Pancreas (tissue), 10 donors: Measurements from ENCODE around the gene DYNLT1. TPM values are rescaled to one million over a fixed set of nuclear protein-coding genes. Genes with fewer than 3 reads are reported as not detected.
A peak's percentile ranks its signal among the peaks of the same experiment; 100 is the strongest.

Source experiments
- ATAC-seq, 4 donors: fragments of 200-7000 bp; cut with Tn5 transposase; one replicate each; pipeline versions ENCODE4 v1.8.0 to v1.9.1; 2020; ENCODE audit warnings: mild to moderate bottlenecking in 4 of 4, moderate library complexity in 4 of 4
- DNase-seq, 6 donors: peaks; one replicate each; pipeline ENCODE4 v3.0.0-alpha.2; 2020
- FAIRE-seq: peaks from 2 replicates; lab custom pipeline; 2012; peaks lifted over from hg19 to GRCh38; lab: Jason Lieb, UNC
- H3K27ac ChIP-seq, 4 donors: fragments of 200-600 bp; sonication (generic); 1 replicate in 3 of 4; 2 replicates in 1 of 4; pipeline versions ENCODE4 v1.5.0 to v1.8.0; 2020
- H3K27me3 ChIP-seq, 4 donors: fragments of 200-600 bp; one replicate each; pipeline ENCODE4 v1.8.0; 2021
- H3K36me3 ChIP-seq, 3 donors: fragments of 200-600 bp; sonication (generic) in 1 of 3; one replicate each; pipeline versions ENCODE4 v1.5.0 to v1.8.0; 2020 to 2021
- H3K4me1 ChIP-seq, 3 donors: fragments of 200-600 bp; one replicate each; pipeline ENCODE4 v1.8.0; 2021
- H3K4me3 ChIP-seq, 4 donors: fragments of 200-600 bp; sonication (generic) in 2 of 4; one replicate each; pipeline versions ENCODE4 v1.5.0 to v1.8.0; 2020 to 2021
- H3K9me3 ChIP-seq, 4 donors: fragments of 200-600 bp; one replicate each; pipeline ENCODE4 v1.8.0; 2021
- CTCF ChIP-seq, 4 donors: fragments of 200-600 bp; sonication (generic) in 3 of 4; IDR thresholded peaks; one replicate each; pipeline versions ENCODE4 v1.5.0 to v1.8.0; 2021; ENCODE audit warnings: antibody characterized with exemption in 4 of 4
- WGBS, 2 donors: extraction: QIAGEN DNeasy Blood & Tissue Kit; methylation state at CpG; one replicate each; pipeline ENCODE4 v1.1.7; 2013; 5-methylcytosine and 5-hydroxymethylcytosine counted together
- intact Hi-C, 3 donors: fragments of 100-400 bp; cut with DNase I; formaldehyde crosslinking; loops; one replicate each; pipeline versions ENCODE4 v1.11.1 to v1.14.2; 2022
- polyA plus RNA-seq, 2 donors: library from polyadenylated mRNA; stranded (reverse); fragments of 200-250 nt; gene quantifications; one replicate each; pipeline ENCODE4 v1.2.3, GENCODE V29; 2013
- total RNA-seq, 6 donors: library from RNA; stranded (reverse); fragmentation: NEBNext Ultra II Directional in 4 of 6; extraction: Animal tissue kit (Norgen Biotek cat#: 25700) in 4 of 6; gene quantifications; one replicate each; pipeline versions ENCODE4 v1.2.1 to v1.2.4, GENCODE V29; 2021 to 2023
- donor health status: healthy with polysubstance abuse.
- donor health status: DM: no; HTN: no; CAD: no; lungs with moderate emphysema.
- donor health status: DM: no; HTN: no; CAD: no.
- donor health status: control.
- donor health status: control.
- donor health status: Bipolar disorder and iron deficiency.
- donor health status: DM: yes; HTN: yes; CAD: no.
- donor health status: DM: no; HTN: no; CAD: no.
- donor health status: DM: no; HTN: no; CAD: no.
- donor health status: DM: yes; HTN: yes; CAD: no.

DYNLT1 gene
- total and polyA plus RNA-seq, 8 donors = 19.0 to 80.9 (median 36.8) TPM

GRCh38 chr6:158631678-158632537 lies 12.6 kb downstream of the DYNLT1 start:
- 67 to 71% methylated on average over 19 of the region's 19 CpGs for WGBS, 2 donors
- peak; percentile 46 to 79 (median 61) for ATAC-seq
- intact Hi-C loops = no loop called here
- Histone ChIP-seq H3K9me3 (no peaks in the 10 kb centered on the region), H3K27ac (peak overlapping the region in 2 of 4 donors; percentile 48 to 57), H3K4me3 (no peak overlapping the region), H3K4me1 (peaks cover 4 to 9% (median 9%) of the 10 kb centered on the region in 3 donors), H3K27me3 (no peaks in the 10 kb centered on the region), H3K36me3 (peaks cover 2 to 26% (median 3%) of the 10 kb centered on the region in 3 donors)
- no peak for FAIRE-seq
- DNase-seq = peak in 1 of 6 donors; percentile 54
- no peak for TF ChIP-seq CTCF (IDR thresholded peaks at IDR 0.05)

- Histone ChIP-seq H3K4me1 (peaks cover 4 to 9% (median 9%) of the 10 kb centered on the region in 3 donors), H3K27me3 (no peaks in the 10 kb centered on the region), H3K9me3 (no peaks in the 10 kb centered on the region), H3K27ac (peak overlapping the region in 1 of 4 donors; percentile 57), H3K36me3 (peaks cover 2 to 31% (median 3%) of the 10 kb centered on the region in 3 donors), H3K4me3 (no peak overlapping the region)
- ATAC-seq = peak in 2 of 4 donors; percentile 16 to 48
- intact Hi-C loops = no loop called here
- TF ChIP-seq CTCF (IDR thresholded peaks at IDR 0.05) = no peak
- FAIRE-seq = no peak
- peak in 1 of 6 donors; percentile 77 for DNase-seq
- WGBS, 2 donors = 71 to 75% methylated on average over 19 of the region's 19 CpGs
Observed at GRCh38 chr6:158630938-158631616, 13.5 kb downstream of the DYNLT1 start.

GRCh38 chr6:158629367-158630221 lies 14.9 kb downstream of the DYNLT1 start:
- H3K9me3 ChIP-seq = no peaks in the 10 kb centered on the region
- H3K4me3 ChIP-seq = no peak overlapping the region
- no peak for FAIRE-seq
- peaks cover 2 to 42% (median 3%) of the 10 kb centered on the region in 3 donors for H3K36me3 ChIP-seq
- intact Hi-C loops = no loop called here
- TF ChIP-seq CTCF (IDR thresholded peaks at IDR 0.05) = no peak
- peak overlapping the region in 1 of 4 donors; percentile 22 for H3K27ac ChIP-seq
- no peaks in the 10 kb centered on the region for H3K27me3 ChIP-seq
- DNase-seq = peak in 4 of 6 donors; percentile 38 to 52 (median 44)
- 62 to 64% methylated on average over 20 of the region's 20 CpGs for whole genome bisulfite sequencing, 2 donors
- peaks cover 4 to 9% (median 9%) of the 10 kb centered on the region in 3 donors for H3K4me1 ChIP-seq
- peak; percentile 65 to 81 (median 72) for ATAC-seq

- peak in 2 of 4 donors; percentile 9 to 20 for ATAC-seq
- H3K27ac ChIP-seq = no peak overlapping the region
- H3K4me1 ChIP-seq = peaks cover 4 to 9% (median 9%) of the 10 kb centered on the region in 3 donors
- H3K9me3 ChIP-seq = no peaks in the 10 kb centered on the region
- H3K4me3 ChIP-seq = no peak overlapping the region
- H3K27me3 ChIP-seq = no peaks in the 10 kb centered on the region
- DNase-seq = no peak
- intact Hi-C loops = no loop called here
- peaks cover 2 to 35% (median 3%) of the 10 kb centered on the region in 3 donors for H3K36me3 ChIP-seq
- WGBS, 2 donors = 64 to 65% methylated on average over 17 of the region's 17 CpGs
- FAIRE-seq = no peak
- no peak for TF ChIP-seq CTCF (IDR thresholded peaks at IDR 0.05)
Observed at GRCh38 chr6:158628542-158628941, 16.0 kb downstream of the DYNLT1 start.
